Body of pancreas (tissue), 4 donors: ENCODE data around the gene BCL11B.

Source experiments
- POLR2A ChIP-seq, 3 donors: fragments of 450-650 bp; IDR thresholded peaks; one replicate each; pipeline ENCODE4 v1.6.1; 2016; ENCODE audit warnings: antibody characterized with exemption in 3 of 3, mild to moderate bottlenecking in 2 of 3
- TF ChIP-seq, protein P1 (sequence below), 7 experiments: fragments of 450-650 bp in 4 of 7; fragments of 200-600 bp in 3 of 7; sonication (generic) in 3 of 7; IDR thresholded peaks; one replicate each; pipeline ENCODE4 v1.5.1; 2016 to 2019; ENCODE audit warnings: antibody characterized with exemption in 7 of 7

GRCh38 chr14:99270458-99271220 lies 1.4 kb downstream of the BCL11B start:
- TF ChIP-seq, protein P1, sequence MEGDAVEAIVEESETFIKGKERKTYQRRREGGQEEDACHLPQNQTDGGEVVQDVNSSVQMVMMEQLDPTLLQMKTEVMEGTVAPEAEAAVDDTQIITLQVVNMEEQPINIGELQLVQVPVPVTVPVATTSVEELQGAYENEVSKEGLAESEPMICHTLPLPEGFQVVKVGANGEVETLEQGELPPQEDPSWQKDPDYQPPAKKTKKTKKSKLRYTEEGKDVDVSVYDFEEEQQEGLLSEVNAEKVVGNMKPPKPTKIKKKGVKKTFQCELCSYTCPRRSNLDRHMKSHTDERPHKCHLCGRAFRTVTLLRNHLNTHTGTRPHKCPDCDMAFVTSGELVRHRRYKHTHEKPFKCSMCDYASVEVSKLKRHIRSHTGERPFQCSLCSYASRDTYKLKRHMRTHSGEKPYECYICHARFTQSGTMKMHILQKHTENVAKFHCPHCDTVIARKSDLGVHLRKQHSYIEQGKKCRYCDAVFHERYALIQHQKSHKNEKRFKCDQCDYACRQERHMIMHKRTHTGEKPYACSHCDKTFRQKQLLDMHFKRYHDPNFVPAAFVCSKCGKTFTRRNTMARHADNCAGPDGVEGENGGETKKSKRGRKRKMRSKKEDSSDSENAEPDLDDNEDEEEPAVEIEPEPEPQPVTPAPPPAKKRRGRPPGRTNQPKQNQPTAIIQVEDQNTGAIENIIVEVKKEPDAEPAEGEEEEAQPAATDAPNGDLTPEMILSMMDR (IDR thresholded peaks at IDR 0.05) = no peak
- no peak for TF ChIP-seq POLR2A (IDR thresholded peaks at IDR 0.05)
